Activated CD4-positive, alpha-beta memory T cell treated with anti-CD3 and anti-CD28 coated beads, Interleukin-2, amount 10 ng/mL, durations not matched to agents 7 days and 5 days (primary cell): ENCODE results near the gene RIMS1. TPM values are rescaled to one million over a fixed set of nuclear protein-coding genes. Genes with fewer than 3 reads are reported as not detected.
"Not testable (repeated sequence)": the region's sequence is repeated elsewhere in the genome, so short reads cannot be mapped to it uniquely, and the experiment has no call there.

Experiments used
- CTCF ChIA-PET: fragments of 350-600 bp; sonication (Branson Sonifier 250); formaldehyde crosslinking; loops from one replicate; lab custom pipeline; 2021; ENCODE audit warnings: antibody characterized with exemption, inconsistent platforms; lab: Charles Lee
- POLR2A ChIA-PET: fragments of 350-600 bp; sonication (Branson Sonifier 250); formaldehyde crosslinking; loops from one replicate; lab custom pipeline; 2021; ENCODE audit warnings: antibody characterized with exemption; lab: Charles Lee
- DNase-seq: peaks from one replicate; pipeline ENCODE4 v3.0.0-alpha.2; 2020
- H3K27ac Mint-ChIP-seq: one replicate; pipeline ENCODE4 v1.8.0; 2021; ENCODE audit warnings: mild to moderate bottlenecking, mixed read lengths
- H3K27me3 Mint-ChIP-seq: one replicate; pipeline ENCODE4 v1.8.0; 2021; ENCODE audit warnings: mixed read lengths
- H3K36me3 Mint-ChIP-seq: one replicate; pipeline ENCODE4 v1.8.0; 2021; ENCODE audit warnings: low read depth, mixed read lengths
- H3K4me1 Mint-ChIP-seq: one replicate; pipeline ENCODE4 v1.8.0; 2021; ENCODE audit warnings: mixed read lengths
- H3K4me3 Mint-ChIP-seq: one replicate; pipeline ENCODE4 v1.8.0; 2021; ENCODE audit warnings: mild to moderate bottlenecking, mixed read lengths
- H3K9me3 Mint-ChIP-seq: one replicate; pipeline ENCODE4 v1.8.0; 2021; ENCODE audit warnings: mixed read lengths
- total RNA-seq, 2 experiments: library from RNA; stranded (reverse); gene quantifications; one replicate each; pipeline ENCODE4 v1.2.3, GENCODE V29; 2021

RIMS1 gene
- total RNA-seq, 2 experiments from 2014 or later, result not detected

DNA sequence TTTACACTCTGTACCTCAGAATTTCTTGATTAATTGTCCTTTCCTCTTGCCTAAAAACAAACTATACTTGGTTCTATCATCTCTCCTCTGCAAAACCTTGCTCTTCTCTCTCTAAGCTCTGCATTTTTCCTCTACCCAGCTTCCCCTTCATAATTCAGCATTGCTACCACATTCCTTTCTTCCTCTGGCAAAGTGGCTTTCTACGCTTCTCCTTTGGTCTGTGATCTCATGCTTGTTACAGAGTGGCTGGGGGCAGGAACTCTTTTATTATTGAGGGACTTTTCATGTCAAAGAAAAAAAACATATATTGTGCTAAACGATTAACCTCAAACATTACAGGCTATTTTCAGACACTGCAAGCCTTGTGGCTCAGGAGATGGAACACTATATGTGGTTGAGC is 402.2 kb downstream of the RIMS1 start:
- POLR2A ChIA-PET, result no interaction called here
- no peaks in the 10 kb centered on the region for H3K9me3 Mint-ChIP-seq
- no peaks in the 10 kb centered on the region for H3K4me1 Mint-ChIP-seq
- DNase-seq, result no peak
- CTCF ChIA-PET, result no interaction called here
- no peaks in the 10 kb centered on the region for H3K36me3 Mint-ChIP-seq
- no peak overlapping the region for H3K4me3 Mint-ChIP-seq
- no peak overlapping the region for H3K27ac Mint-ChIP-seq
- no peaks in the 10 kb centered on the region for H3K27me3 Mint-ChIP-seq

DNA sequence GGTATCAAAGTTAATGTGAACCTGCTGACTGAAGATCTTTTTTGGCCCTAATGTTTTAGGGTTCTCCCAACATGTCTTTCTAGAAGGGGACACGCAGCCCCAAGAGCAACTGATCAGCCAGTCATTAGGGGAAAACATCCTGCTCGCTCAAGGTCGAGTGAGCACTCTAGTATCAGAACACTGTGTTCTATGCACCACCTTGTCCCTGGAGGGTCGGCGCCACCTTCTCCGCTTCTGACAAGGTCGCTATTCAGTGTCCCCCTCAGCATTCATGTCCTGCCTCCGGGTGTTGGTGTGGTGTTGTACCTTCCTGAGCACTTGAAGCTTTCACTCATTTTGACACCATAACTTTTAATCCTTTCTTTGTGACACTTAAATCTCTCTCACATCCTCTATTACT is 404.3 kb downstream of the RIMS1 start:
- no peaks in the 10 kb centered on the region for H3K36me3 Mint-ChIP-seq
- CTCF ChIA-PET, result no interaction called here
- H3K27ac Mint-ChIP-seq, result no peak overlapping the region
- POLR2A ChIA-PET, result no interaction called here
- no peak for DNase-seq
- H3K9me3 Mint-ChIP-seq, result no peaks in the 10 kb centered on the region
- no peaks in the 10 kb centered on the region for H3K27me3 Mint-ChIP-seq
- H3K4me1 Mint-ChIP-seq, result no peaks in the 10 kb centered on the region
- H3K4me3 Mint-ChIP-seq, result no peak overlapping the region

DNA sequence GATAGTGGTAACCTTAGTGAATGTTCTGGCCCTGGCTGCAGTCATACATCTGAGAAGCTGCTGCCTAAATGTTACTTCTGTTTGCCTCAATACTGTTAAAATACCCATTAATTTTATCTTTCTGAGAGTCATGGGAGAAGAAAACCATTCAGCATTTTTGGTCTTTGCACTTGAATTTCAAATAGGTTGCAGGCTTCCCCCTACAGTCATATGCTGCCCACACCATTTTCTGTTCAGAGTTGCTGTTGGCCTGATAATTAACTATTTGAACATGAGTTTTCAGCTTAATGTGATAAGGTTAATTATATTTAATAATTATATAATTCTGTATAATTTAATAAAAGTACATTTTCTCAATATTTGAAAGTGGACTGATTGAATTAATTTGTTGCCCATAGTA is 410.0 kb downstream of the RIMS1 start:
- H3K4me3 Mint-ChIP-seq, result no peak overlapping the region
- ChIA-PET POLR2A (no interaction called here), CTCF (no interaction called here)
- no peak for DNase-seq
- H3K4me1 Mint-ChIP-seq, result no peaks in the 10 kb centered on the region
- no peaks in the 10 kb centered on the region for H3K27me3 Mint-ChIP-seq
- no peak overlapping the region for H3K27ac Mint-ChIP-seq
- H3K9me3 Mint-ChIP-seq, result no peaks in the 10 kb centered on the region
- no peaks in the 10 kb centered on the region for H3K36me3 Mint-ChIP-seq

DNA sequence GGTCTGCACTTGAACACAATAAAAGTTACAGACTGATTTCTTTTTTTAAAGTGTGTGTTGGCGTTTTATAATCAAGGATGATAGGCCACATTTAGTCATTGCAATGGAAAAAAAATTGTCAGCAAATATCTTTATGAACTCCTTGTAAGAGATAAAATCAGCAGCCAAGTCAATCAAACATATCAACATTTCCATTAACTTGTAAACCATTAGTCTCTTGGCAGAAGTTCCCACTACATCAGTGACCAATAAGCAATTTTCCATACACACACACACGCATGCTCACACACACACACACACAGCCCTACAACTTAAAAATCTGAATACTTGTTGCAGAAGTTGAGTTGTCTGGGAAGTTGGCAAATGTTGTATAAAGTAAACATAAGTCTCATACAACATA is 419.6 kb downstream of the RIMS1 start:
- ChIA-PET POLR2A (no interaction called here), CTCF (no interaction called here)
- Mint-ChIP-seq H3K9me3 (no peaks in the 10 kb centered on the region), H3K4me3 (no peak overlapping the region), H3K27ac (no peak overlapping the region), H3K27me3 (no peaks in the 10 kb centered on the region), H3K36me3 (no peaks in the 10 kb centered on the region), H3K4me1 (no peaks in the 10 kb centered on the region)
- DNase-seq, result no peak

DNA sequence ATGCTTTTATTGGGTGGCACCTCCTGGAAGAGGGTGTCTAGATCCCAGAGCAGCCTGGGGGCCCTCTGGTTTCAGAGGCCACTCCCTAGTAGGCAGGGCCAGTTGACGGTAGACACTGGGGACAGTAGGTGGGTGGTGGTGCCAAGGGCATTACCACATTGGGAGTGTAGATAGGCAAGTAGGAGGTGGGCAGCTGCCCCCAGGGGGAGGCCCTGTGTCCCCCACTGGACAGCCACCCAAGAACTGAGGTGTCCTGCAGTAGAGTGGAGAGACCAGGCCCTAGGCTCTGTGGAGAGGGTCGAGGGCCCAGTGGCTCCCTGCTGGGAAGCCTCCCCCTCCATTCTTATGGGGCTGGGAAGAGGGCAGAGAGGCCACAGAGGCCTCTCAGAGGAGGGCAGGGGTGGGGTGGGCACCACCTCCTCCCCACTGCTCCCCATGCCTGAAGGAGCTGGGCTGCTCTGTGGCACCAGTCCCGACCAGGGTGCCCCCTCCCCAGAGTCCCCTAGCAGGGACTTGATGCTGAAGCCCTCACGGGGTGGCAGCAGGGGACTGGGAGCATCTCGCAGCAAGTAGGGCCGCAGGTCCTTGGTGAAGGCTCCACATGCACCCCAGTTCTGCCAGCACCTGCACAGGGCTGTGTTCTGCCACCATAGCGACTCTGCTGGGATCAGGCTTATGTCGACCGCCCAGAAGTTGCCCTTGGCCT is 430.5 kb downstream of the RIMS1 start:
- ChIA-PET POLR2A (no interaction called here), CTCF (no interaction called here)
- Mint-ChIP-seq H3K4me1 (no peaks in the 10 kb centered on the region), H3K27me3 (no peaks in the 10 kb centered on the region), H3K36me3 (no peaks in the 10 kb centered on the region), H3K27ac (no peak overlapping the region), H3K9me3 (no peaks in the 10 kb centered on the region), H3K4me3 (no peak overlapping the region)
- DNase-seq, result no peak

DNA sequence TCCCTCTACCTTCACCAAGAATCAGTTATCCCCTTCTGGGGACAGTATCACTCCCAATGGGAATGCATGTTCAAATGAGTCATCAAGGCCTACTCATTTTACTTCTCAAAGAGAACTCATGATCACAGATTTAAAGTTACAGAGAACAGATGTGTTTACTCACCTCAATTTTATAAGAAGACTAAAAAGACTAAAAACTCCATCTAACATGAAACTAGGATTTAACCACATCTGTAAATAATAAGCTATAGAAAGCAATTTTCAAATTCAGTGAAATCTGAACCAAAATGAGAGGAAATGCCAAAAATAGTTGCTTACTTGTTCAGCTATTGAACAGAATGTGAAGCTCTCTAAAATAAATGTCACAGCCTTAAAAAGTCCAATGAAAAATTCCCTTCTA is 435.4 kb downstream of the RIMS1 start:
- Mint-ChIP-seq H3K27me3 (no peaks in the 10 kb centered on the region), H3K4me3 (no peak overlapping the region), H3K9me3 (no peaks in the 10 kb centered on the region), H3K36me3 (no peaks in the 10 kb centered on the region), H3K4me1 (no peaks in the 10 kb centered on the region), H3K27ac (no peak overlapping the region)
- ChIA-PET POLR2A (no interaction called here), CTCF (no interaction called here)
- no peak for DNase-seq

DNA sequence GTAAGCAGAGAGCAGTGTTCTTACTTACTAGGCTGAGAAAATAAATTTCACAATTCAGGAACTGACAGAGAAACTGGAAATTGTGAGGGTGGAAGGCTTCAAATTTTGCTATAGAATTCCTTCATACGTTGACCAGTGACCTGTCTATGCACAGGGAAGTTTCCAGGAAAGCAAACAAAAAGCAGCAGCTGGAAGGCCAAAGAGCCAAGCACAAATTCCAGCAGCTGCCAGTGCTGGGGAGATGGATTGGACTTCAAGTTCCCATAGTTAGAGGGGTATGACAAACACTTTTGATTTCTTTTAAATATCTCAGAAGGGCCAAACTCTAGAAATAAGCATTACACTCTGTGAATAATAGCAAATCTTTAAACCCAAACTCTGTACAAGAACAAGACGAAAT is 436.4 kb downstream of the RIMS1 start:
- ChIA-PET CTCF (no interaction called here), POLR2A (no interaction called here)
- no peaks in the 10 kb centered on the region for H3K36me3 Mint-ChIP-seq
- H3K4me3 Mint-ChIP-seq, result no peak overlapping the region
- no peaks in the 10 kb centered on the region for H3K9me3 Mint-ChIP-seq
- no peak overlapping the region for H3K27ac Mint-ChIP-seq
- no peaks in the 10 kb centered on the region for H3K27me3 Mint-ChIP-seq
- no peak for DNase-seq
- H3K4me1 Mint-ChIP-seq, result no peaks in the 10 kb centered on the region

DNA sequence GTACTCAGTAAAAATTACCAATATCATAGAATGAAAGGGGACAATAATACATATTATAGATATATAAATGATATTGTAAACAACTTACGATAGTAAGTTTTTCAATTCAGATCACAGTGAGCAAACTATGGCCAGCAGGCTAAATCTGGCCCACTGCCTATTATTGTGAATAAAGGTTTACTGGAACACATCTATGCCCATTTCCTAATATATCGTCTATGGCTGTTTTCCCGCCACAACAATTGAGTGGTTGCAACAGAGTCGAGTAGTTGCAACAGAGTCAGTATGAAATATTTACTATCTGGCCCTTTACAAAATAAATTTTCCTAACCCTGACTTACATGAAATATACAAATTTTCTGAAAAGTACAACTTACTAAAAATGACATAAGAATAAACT is 438.2 kb downstream of the RIMS1 start:
- ChIA-PET CTCF (no interaction called here), POLR2A (no interaction called here)
- no peaks in the 10 kb centered on the region for H3K36me3 Mint-ChIP-seq
- no peaks in the 10 kb centered on the region for H3K27me3 Mint-ChIP-seq
- no peaks in the 10 kb centered on the region for H3K4me1 Mint-ChIP-seq
- H3K9me3 Mint-ChIP-seq, result no peaks in the 10 kb centered on the region
- no peak overlapping the region for H3K27ac Mint-ChIP-seq
- no peak overlapping the region for H3K4me3 Mint-ChIP-seq
- DNase-seq, result no peak

DNA sequence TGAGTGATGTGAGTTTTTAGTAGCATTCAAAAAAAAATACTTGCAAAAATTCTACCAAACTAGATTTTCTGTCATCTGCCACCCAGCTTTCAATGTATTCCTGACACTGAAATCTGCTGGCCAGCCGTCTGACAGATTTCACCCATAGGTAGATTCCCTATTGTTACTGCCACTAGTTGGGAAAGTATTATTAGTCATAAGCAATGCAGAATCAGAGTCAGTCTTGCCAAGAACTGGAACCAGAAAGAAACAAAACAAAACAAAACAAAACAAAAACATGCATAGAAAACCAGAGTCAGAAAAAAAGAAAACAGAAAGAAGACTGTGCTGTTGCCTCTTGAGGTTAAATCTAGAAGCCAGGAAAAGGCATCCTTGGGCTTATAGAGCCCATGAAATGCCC is 442.4 kb downstream of the RIMS1 start:
- H3K4me1 Mint-ChIP-seq, result no peaks in the 10 kb centered on the region
- no peaks in the 10 kb centered on the region for H3K36me3 Mint-ChIP-seq
- H3K4me3 Mint-ChIP-seq, result no peak overlapping the region
- ChIA-PET CTCF (no interaction called here), POLR2A (no interaction called here)
- H3K27ac Mint-ChIP-seq, result no peak overlapping the region
- DNase-seq, result no peak
- no peaks in the 10 kb centered on the region for H3K9me3 Mint-ChIP-seq
- no peaks in the 10 kb centered on the region for H3K27me3 Mint-ChIP-seq

DNA sequence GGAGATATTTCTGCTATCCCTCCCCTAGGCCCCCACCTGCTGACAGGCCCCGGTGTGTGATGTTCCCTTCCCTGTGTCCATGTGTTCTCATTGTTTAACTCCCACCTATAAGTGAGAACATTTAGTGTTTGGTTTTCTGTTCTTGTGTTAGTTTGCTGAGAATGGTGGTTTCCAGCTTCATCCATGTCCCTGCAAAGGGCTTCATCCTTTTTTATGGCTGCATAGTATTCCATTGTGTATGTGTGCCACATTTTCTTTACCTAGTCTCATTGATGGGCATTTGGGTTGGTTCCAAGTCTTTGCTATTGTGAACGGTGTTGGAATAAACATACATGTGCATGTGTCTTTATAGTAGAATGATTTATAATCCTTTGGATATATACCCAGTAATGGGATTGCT is 448.9 kb downstream of the RIMS1 start:
- POLR2A ChIA-PET, H3K4me1 Mint-ChIP-seq, H3K27me3 Mint-ChIP-seq, H3K4me3 Mint-ChIP-seq, DNase-seq, CTCF ChIA-PET, H3K9me3 Mint-ChIP-seq, H3K36me3 Mint-ChIP-seq, H3K27ac Mint-ChIP-seq: not testable (repeated sequence)

DNA sequence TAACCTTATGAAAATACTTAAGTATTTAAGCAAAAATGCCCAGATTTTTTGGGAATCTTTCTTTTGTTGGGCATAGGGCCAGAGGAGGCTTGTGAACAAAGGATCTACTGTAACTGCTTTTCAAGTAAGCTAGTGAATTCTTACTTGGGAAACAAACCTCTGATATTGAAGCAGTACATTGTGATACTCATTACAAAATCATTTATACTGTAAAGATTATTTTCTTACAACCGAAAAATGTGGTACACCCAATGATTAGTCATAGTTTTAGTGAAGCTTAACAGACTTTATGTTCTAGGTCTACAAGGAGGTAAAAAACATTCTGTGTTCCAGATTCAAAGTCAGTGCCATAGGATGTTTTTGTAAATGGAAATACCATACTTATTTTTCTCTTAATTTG is 462.6 kb downstream of the RIMS1 start:
- Mint-ChIP-seq H3K36me3 (no peaks in the 10 kb centered on the region), H3K4me1 (no peaks in the 10 kb centered on the region), H3K27me3 (peaks cover 2% of the 10 kb centered on the region), H3K4me3 (no peak overlapping the region), H3K27ac (no peak overlapping the region), H3K9me3 (no peaks in the 10 kb centered on the region)
- CTCF ChIA-PET, result no interaction called here
- POLR2A ChIA-PET, result no interaction called here
- DNase-seq, result no peak

DNA sequence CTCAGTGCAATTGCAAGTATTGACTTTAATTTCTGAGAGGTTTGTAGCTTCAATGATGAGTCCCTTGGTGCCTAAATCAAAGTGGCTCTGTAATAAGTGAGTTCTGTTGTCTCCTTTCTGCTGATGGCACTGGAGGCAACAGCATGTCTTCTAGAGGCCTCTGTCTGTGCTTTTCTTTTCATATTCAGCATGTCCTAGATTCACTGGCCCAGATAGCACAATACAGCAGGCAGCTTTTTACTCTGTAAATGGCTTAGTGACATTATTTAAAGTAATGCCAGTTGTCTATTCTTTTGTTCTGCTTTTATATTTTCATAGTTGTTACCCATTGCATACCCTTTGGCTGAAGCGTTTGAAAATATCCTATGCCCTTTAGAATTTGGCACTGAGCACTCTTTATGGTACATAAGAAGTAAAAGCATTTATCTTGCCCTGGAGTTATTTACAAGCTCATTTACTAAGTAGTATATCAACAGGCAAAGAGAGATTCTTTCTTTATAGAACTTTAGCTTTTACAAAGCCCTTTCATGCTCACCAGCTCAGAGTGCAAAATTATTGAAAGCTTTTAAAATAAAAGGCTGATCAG is 464.0 kb downstream of the RIMS1 start:
- H3K4me3 Mint-ChIP-seq, result no peak overlapping the region
- H3K9me3 Mint-ChIP-seq, result no peaks in the 10 kb centered on the region
- no peak overlapping the region for H3K27ac Mint-ChIP-seq
- ChIA-PET POLR2A (no interaction called here), CTCF (no interaction called here)
- no peak for DNase-seq
- H3K4me1 Mint-ChIP-seq, result no peaks in the 10 kb centered on the region
- no peaks in the 10 kb centered on the region for H3K36me3 Mint-ChIP-seq
- peaks cover 2% of the 10 kb centered on the region for H3K27me3 Mint-ChIP-seq

DNA sequence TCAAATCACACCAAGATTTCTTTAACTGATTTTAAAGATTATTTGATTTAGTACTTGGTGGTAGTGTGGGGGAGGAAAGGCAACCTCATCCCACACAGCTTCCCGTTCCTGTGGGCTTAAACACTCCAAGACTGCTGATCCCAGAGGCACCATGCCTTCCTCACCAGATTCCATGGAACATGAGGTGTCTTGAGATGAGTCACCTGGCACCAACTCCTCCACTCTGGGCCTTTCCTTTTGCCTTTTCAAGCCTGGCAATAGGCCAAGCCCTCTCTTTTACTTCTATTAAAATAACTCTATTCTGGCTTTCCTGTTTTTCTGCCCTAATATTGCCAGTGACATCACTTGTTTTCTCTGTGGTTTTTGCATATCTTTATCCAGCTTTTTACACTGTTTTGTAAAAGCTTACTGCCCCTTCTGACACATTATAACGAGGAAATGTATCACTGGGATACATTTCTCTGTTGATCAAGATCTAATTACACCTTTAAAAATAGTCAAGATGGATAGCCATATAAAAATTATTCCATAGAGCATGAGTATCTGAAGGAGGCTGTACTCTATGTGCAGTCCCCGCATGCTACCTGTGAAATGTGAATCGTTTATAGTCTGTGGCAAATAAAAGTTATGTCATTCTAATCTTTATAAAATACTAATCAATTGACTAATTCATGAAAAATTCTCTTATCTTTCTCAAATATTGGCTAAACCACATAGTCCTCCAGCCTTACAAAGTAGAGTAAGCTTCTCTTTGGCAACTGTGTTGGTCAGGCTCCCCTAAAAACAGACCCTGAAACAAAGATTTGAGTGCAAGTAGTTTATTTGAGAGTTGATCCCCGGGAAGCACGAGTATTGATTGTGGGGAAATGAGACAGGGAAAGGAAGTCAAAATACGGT is 477.7 kb downstream of the RIMS1 start:
- no peaks in the 10 kb centered on the region for H3K9me3 Mint-ChIP-seq
- no peak for DNase-seq
- H3K4me1 Mint-ChIP-seq, result no peaks in the 10 kb centered on the region
- H3K36me3 Mint-ChIP-seq, result no peaks in the 10 kb centered on the region
- no peak overlapping the region for H3K4me3 Mint-ChIP-seq
- ChIA-PET CTCF (no interaction called here), POLR2A (no interaction called here)
- no peak overlapping the region for H3K27ac Mint-ChIP-seq
- H3K27me3 Mint-ChIP-seq, result peaks cover 2% of the 10 kb centered on the region
